HEK293T (cell line): ENCODE data around the gene NEK10.

Experiments used
- CTCF ChIA-PET: fragments of 350-600 bp; formaldehyde crosslinking; extraction: SDS; loops from one replicate; lab custom pipeline; 2021; ENCODE audit warnings: antibody characterized with exemption, inconsistent platforms; lab: Yijun Ruan, JAX
- POLR2A ChIA-PET: fragments of 350-600 bp; formaldehyde crosslinking; extraction: SDS; loops from one replicate; lab custom pipeline; 2020; ENCODE audit warnings: antibody characterized with exemption, inconsistent platforms; lab: Yijun Ruan, JAX
- DNase-seq: peaks from one replicate; pipeline ENCODE4 v3.0.0; 2012; ENCODE audit warnings: mixed read lengths; ENCODE audit errors: extremely low spot score
- ARNT ChIP-seq: fragments of 450-650 bp; IDR thresholded peaks from 2 replicates; pipeline ENCODE4 v1.6.1; 2017; ENCODE audit warnings: mild to moderate bottlenecking
- BHLHE40 ChIP-seq: fragments of 450-650 bp; IDR thresholded peaks from 2 replicates; pipeline ENCODE4 v1.6.1; 2016; ENCODE audit warnings: mild to moderate bottlenecking, moderate library complexity, borderline replicate concordance
- CTBP1 ChIP-seq: fragments of 450-650 bp; IDR thresholded peaks from 2 replicates; pipeline ENCODE4 v1.6.1; 2016; ENCODE audit warnings: borderline replicate concordance
- ELF4 ChIP-seq: fragments of 450-650 bp; IDR thresholded peaks from 2 replicates; pipeline ENCODE4 v1.6.1; 2017; ENCODE audit warnings: antibody characterized with exemption
- FOXA1 ChIP-seq: fragments of 450-650 bp; IDR thresholded peaks from 2 replicates; pipeline ENCODE4 v1.6.1; 2016; ENCODE audit warnings: mild to moderate bottlenecking
- FOXK2 ChIP-seq: fragments of 450-650 bp; IDR thresholded peaks from 2 replicates; pipeline ENCODE4 v1.6.1; 2016; ENCODE audit warnings: mild to moderate bottlenecking
- FOXM1 ChIP-seq: fragments of 450-650 bp; IDR thresholded peaks from 2 replicates; pipeline ENCODE4 v1.6.1; 2017; ENCODE audit warnings: mild to moderate bottlenecking, borderline replicate concordance
- HDGF ChIP-seq: fragments of 450-650 bp; IDR thresholded peaks from 2 replicates; pipeline ENCODE4 v1.6.1; 2017; ENCODE audit warnings: antibody characterized with exemption, borderline replicate concordance
- L3MBTL2 ChIP-seq: fragments of 450-650 bp; conservative IDR thresholded peaks from 2 replicates; pipeline ENCODE4 v1.6.1; 2016; ENCODE audit warnings: mild to moderate bottlenecking
- LEF1 ChIP-seq: fragments of 450-650 bp; IDR thresholded peaks from 2 replicates; pipeline ENCODE4 v1.6.1; 2017; ENCODE audit warnings: mild to moderate bottlenecking, borderline replicate concordance
- NFRKB ChIP-seq: fragments of 450-650 bp; IDR thresholded peaks from 2 replicates; pipeline ENCODE4 v1.6.1; 2016; ENCODE audit warnings: mild to moderate bottlenecking, moderate library complexity
- PKNOX1 ChIP-seq: fragments of 450-650 bp; IDR thresholded peaks from 2 replicates; pipeline ENCODE4 v1.6.1; 2016
- SP1 ChIP-seq: fragments of 450-650 bp; IDR thresholded peaks from 2 replicates; pipeline ENCODE4 v1.6.1; 2017
- SUZ12 ChIP-seq: fragments of 450-650 bp; IDR thresholded peaks from 2 replicates; pipeline ENCODE4 v1.6.1; 2016; ENCODE audit warnings: mild to moderate bottlenecking
- TARDBP ChIP-seq: fragments of 450-650 bp; IDR thresholded peaks from 2 replicates; pipeline ENCODE4 v1.6.1; 2016
- ZNF384 ChIP-seq: fragments of 450-650 bp; IDR thresholded peaks from 2 replicates; pipeline ENCODE4 v1.6.1; 2016

Gene NEK10

GRCh38 chr3:27352047-27352446 is 17.1 kb downstream of the NEK10 start:
- no peak for TF ChIP-seq L3MBTL2
- TF ChIP-seq PKNOX1: no peak
- no peak for DNase-seq
- CTCF ChIA-PET: no interaction called here
- POLR2A ChIA-PET: no interaction called here

- no peak for TF ChIP-seq CTBP1
- no peak for TF ChIP-seq SUZ12
- no peak for TF ChIP-seq PKNOX1
- TF ChIP-seq ARNT: no peak
- no peak for TF ChIP-seq SP1
- TF ChIP-seq FOXM1: no peak
- TF ChIP-seq FOXA1: no peak
- no peak for TF ChIP-seq TARDBP
- TF ChIP-seq ZNF384: no peak
- TF ChIP-seq LEF1: no peak
- TF ChIP-seq NFRKB: no peak
- TF ChIP-seq HDGF: no peak
- no peak for TF ChIP-seq L3MBTL2
- CTCF ChIA-PET: interaction anchor here (1.1 to 1.4 kb wide), 2 partner anchors 8 to 25 kb away, joined by 3 to 4 read pairs; no protein-coding TSS in a partner anchor
- no peak for DNase-seq
- POLR2A ChIA-PET: no interaction called here
Observed at GRCh38 chr3:27349832-27350231, 19.4 kb downstream of the NEK10 start.

GRCh38 chr3:27345959-27346865 is 23.0 kb downstream of the NEK10 start:
- TF ChIP-seq LEF1: no peak
- no peak for TF ChIP-seq L3MBTL2
- TF ChIP-seq SP1: no peak
- no peak for TF ChIP-seq ELF4
- no peak for TF ChIP-seq ZNF384
- TF ChIP-seq SUZ12: no peak
- TF ChIP-seq ARNT: no peak
- TF ChIP-seq FOXM1: no peak
- no peak for TF ChIP-seq BHLHE40
- TF ChIP-seq NFRKB: no peak
- no peak for TF ChIP-seq FOXA1
- no peak for TF ChIP-seq TARDBP
- TF ChIP-seq HDGF: no peak
- no peak for TF ChIP-seq PKNOX1
- TF ChIP-seq CTBP1: no peak
- no peak for TF ChIP-seq FOXK2
- CTCF ChIA-PET: interaction anchor here (0.6 to 0.9 kb wide), 2 partner anchors 12 to 121 kb away, joined by 3 to 4 read pairs; no protein-coding TSS in a partner anchor
- no peak for DNase-seq
- POLR2A ChIA-PET: no interaction called here

- DNase-seq: no peak
- POLR2A ChIA-PET: no interaction called here
- CTCF ChIA-PET: interaction anchor here (0.9 kb wide), 1 partner anchor 12 kb away, joined by 4 read pairs; no protein-coding TSS in a partner anchor
Observed at GRCh38 chr3:27345493-27345892, 23.7 kb downstream of the NEK10 start.

GRCh38 chr3:27345045-27345444 is 24.1 kb downstream of the NEK10 start:
- TF ChIP-seq LEF1 (no peak), NFRKB (no peak), ELF4 (no peak), BHLHE40 (no peak), HDGF (no peak), FOXM1 (no peak), ZNF384 (no peak), CTBP1 (no peak), PKNOX1 (no peak), SUZ12 (no peak), L3MBTL2 (no peak), FOXK2 (no peak), TARDBP (no peak), ARNT (no peak), FOXA1 (no peak), SP1 (no peak)
- DNase-seq: no peak
- ChIA-PET CTCF (no interaction called here), POLR2A (no interaction called here)

More at GRCh38 chr3:27345493-27345892, 23.7 kb downstream of the NEK10 start:
- TF ChIP-seq FOXA1 (no peak), FOXK2 (no peak), PKNOX1 (no peak), NFRKB (no peak), ELF4 (no peak), LEF1 (no peak), ZNF384 (no peak), HDGF (no peak), SUZ12 (no peak), ARNT (no peak), BHLHE40 (no peak), FOXM1 (no peak), CTBP1 (no peak), TARDBP (no peak)
